CD4-positive, alpha-beta T cell (primary cell): ENCODE measurements around the gene ZFPM1. TPM values are rescaled to one million over a fixed set of nuclear protein-coding genes. Genes with fewer than 3 reads are reported as not detected.

Source experiments
- ATAC-seq: fragments of 200-7000 bp; cut with Tn5 transposase; one replicate; pipeline ENCODE4 v1.10.0; 2022; ENCODE audit warnings: mild to moderate bottlenecking; ENCODE audit not compliant: poor library complexity
- CTCF ChIA-PET: fragments of 350-600 bp; sonication (Branson Sonifier 250); formaldehyde crosslinking; loops from one replicate; lab custom pipeline; 2021; ENCODE audit warnings: antibody characterized with exemption, inconsistent platforms; lab: Charles Lee
- POLR2A ChIA-PET: fragments of 350-600 bp; sonication (Branson Sonifier 250); formaldehyde crosslinking; loops from one replicate; lab custom pipeline; 2021; ENCODE audit warnings: antibody characterized with exemption, inconsistent platforms; lab: Charles Lee
- DNase-seq, 14 experiments: peaks; one replicate each; pipeline ENCODE4 v3.0.0-alpha.2; 2013 to 2020; ENCODE audit warnings: mixed read lengths in 2 of 14
- H3K27ac ChIP-seq, 2 donors: one replicate each; pipeline versions ENCODE4 v1.5.1 to v1.7.0; 2013; ENCODE audit warnings: low read length in 2 of 2, low read depth in 1 of 2, mild to moderate bottlenecking in 1 of 2
- H3K27me3 ChIP-seq, 2 experiments: 1 replicate in 1 of 2; 2 replicates in 1 of 2; pipeline versions ENCODE4 v1.6.1 to v1.7.0; 2013; ENCODE audit warnings: low read length in 2 of 2, control low read depth in 1 of 2, mild to moderate bottlenecking in 1 of 2, moderate library complexity in 1 of 2; ENCODE audit not compliant: insufficient read depth in 2 of 2, control insufficient read depth in 1 of 2
- H3K36me3 ChIP-seq: one replicate; pipeline ENCODE4 v1.6.1; 2013; ENCODE audit warnings: low read length, control low read depth; ENCODE audit not compliant: insufficient read depth
- H3K4me1 ChIP-seq: one replicate; pipeline ENCODE4 v1.6.1; 2013; ENCODE audit warnings: low read length, control low read depth; ENCODE audit not compliant: insufficient read depth
- H3K4me3 ChIP-seq: one replicate; pipeline ENCODE4 v1.5.1; 2013; ENCODE audit warnings: mild to moderate bottlenecking, low read length, moderate library complexity
- H3K9me3 ChIP-seq, 2 experiments: 1 replicate in 1 of 2; 2 replicates in 1 of 2; pipeline versions ENCODE4 v1.6.1 to v1.7.0; 2013; ENCODE audit warnings: low read length in 2 of 2, mild to moderate bottlenecking in 2 of 2, control low read depth in 1 of 2, moderate library complexity in 1 of 2; ENCODE audit not compliant: control insufficient read depth in 1 of 2, insufficient read depth in 1 of 2
- H3K27ac Mint-ChIP-seq: one replicate; pipeline ENCODE4 v1.8.0; 2020; ENCODE audit warnings: mixed read lengths
- H3K27me3 Mint-ChIP-seq: one replicate; pipeline ENCODE4 v1.8.0; 2021; ENCODE audit warnings: mixed read lengths
- H3K36me3 Mint-ChIP-seq: one replicate; pipeline ENCODE4 v1.8.0; 2021; ENCODE audit warnings: low read depth, mixed read lengths
- H3K4me1 Mint-ChIP-seq: one replicate; pipeline ENCODE4 v1.8.0; 2021; ENCODE audit warnings: low read depth, mixed read lengths
- H3K4me3 Mint-ChIP-seq: one replicate; pipeline ENCODE4 v1.8.0; 2020; ENCODE audit warnings: mild to moderate bottlenecking, mixed read lengths
- H3K9me3 Mint-ChIP-seq: one replicate; pipeline ENCODE4 v1.8.0; 2020; ENCODE audit warnings: mixed read lengths
- CTCF ChIP-seq: fragments of 200-600 bp; IDR thresholded peaks from one replicate; pipeline ENCODE4 v1.8.0; 2022; ENCODE audit warnings: antibody characterized with exemption, mild to moderate bottlenecking
- intact Hi-C, 2 experiments: fragments of 100-400 bp; cut with DNase I in 1 of 2; cut with micrococcal nuclease in 1 of 2; formaldehyde crosslinking; loops; one replicate each; pipeline versions ENCODE4 v1.15.1 to v1.9.0; 2023 to 2025; cut with DNase I, micrococcal nuclease
- total RNA-seq, 174 experiments: library from RNA in 2 of 174; stranded (reverse) in 2 of 174; gene quantifications; one replicate each; pipeline ENCODE4 v1.2.3 and lab custom pipeline; 2021 to 2026

Gene ZFPM1
- total RNA-seq, 2 experiments from 2014 or later: 22.8 to 24.2 TPM

GRCh38 chr16:88578446-88579313 lies 125.6 kb downstream of the ZFPM1 start:
- Histone ChIP-seq H3K27ac (no peak overlapping the region), H3K9me3 (no peaks in the 10 kb centered on the region), H3K4me1 (peaks cover 40% of the 10 kb centered on the region), H3K4me3 (no peak overlapping the region), H3K27me3 (no peaks in the 10 kb centered on the region), H3K36me3 (peaks cover 81% of the 10 kb centered on the region)
- peak overlapping the region; percentile 49 for H3K4me3 Mint-ChIP-seq
- DNase-seq: no peak
- H3K27me3 Mint-ChIP-seq: no peaks in the 10 kb centered on the region
- peaks cover 75% of the 10 kb centered on the region for H3K36me3 Mint-ChIP-seq
- H3K4me1 Mint-ChIP-seq: peaks cover 47% of the 10 kb centered on the region
- intact Hi-C loops: loop anchor here in 1 of 2 experiments (10.0 kb wide), 1 partner anchor 126 kb away; the partner anchor contains the start of genes CTU2 and RNF166
- ChIA-PET POLR2A (no interaction called here), CTCF (no interaction called here)
- peak; percentile 52 for ATAC-seq
- TF ChIP-seq CTCF: no peak
- no peaks in the 10 kb centered on the region for H3K9me3 Mint-ChIP-seq
- H3K27ac Mint-ChIP-seq: peak overlapping the region; percentile 69

GRCh38 chr16:88580371-88580770 lies 127.3 kb downstream of the ZFPM1 start:
- H3K27ac Mint-ChIP-seq: peak overlapping the region; percentile 20
- H3K36me3 ChIP-seq: peaks cover 73% of the 10 kb centered on the region
- H3K4me3 ChIP-seq: no peak overlapping the region
- no peaks in the 10 kb centered on the region for H3K9me3 Mint-ChIP-seq
- H3K27me3 ChIP-seq: no peaks in the 10 kb centered on the region
- peaks cover 40% of the 10 kb centered on the region for H3K4me1 ChIP-seq
- intact Hi-C loops: loop anchor here in 1 of 2 experiments (10.0 kb wide), 1 partner anchor 54 kb away; the partner anchor contains the start of gene IL17C
- ChIA-PET POLR2A (no interaction called here), CTCF (no interaction called here)
- no peaks in the 10 kb centered on the region for H3K27me3 Mint-ChIP-seq
- H3K36me3 Mint-ChIP-seq: peaks cover 74% of the 10 kb centered on the region
- H3K9me3 ChIP-seq: no peaks in the 10 kb centered on the region
- no peak for DNase-seq
- peaks cover 52% of the 10 kb centered on the region for H3K4me1 Mint-ChIP-seq
- H3K27ac ChIP-seq: no peak overlapping the region
- H3K4me3 Mint-ChIP-seq: no peak overlapping the region
- ATAC-seq: no peak
- TF ChIP-seq CTCF: no peak

- no peak for TF ChIP-seq CTCF
- H3K36me3 Mint-ChIP-seq: peaks cover 77% of the 10 kb centered on the region
- peak overlapping the region; percentile 20 for H3K27ac Mint-ChIP-seq
- H3K4me1 ChIP-seq: peaks cover 42% of the 10 kb centered on the region
- peaks cover 68% of the 10 kb centered on the region for H3K36me3 ChIP-seq
- H3K4me3 ChIP-seq: no peak overlapping the region
- no peaks in the 10 kb centered on the region for H3K27me3 ChIP-seq
- H3K4me3 Mint-ChIP-seq: no peak overlapping the region
- CTCF ChIA-PET: no interaction called here
- DNase-seq (no peak), ATAC-seq (no peak)
- H3K27ac ChIP-seq: no peak overlapping the region
- POLR2A ChIA-PET: no interaction called here
- peaks cover 56% of the 10 kb centered on the region for H3K4me1 Mint-ChIP-seq
- intact Hi-C loops: loop anchor here in 1 of 2 experiments (10.0 kb wide), 1 partner anchor 54 kb away; the partner anchor contains the start of gene IL17C
- no peaks in the 10 kb centered on the region for H3K27me3 Mint-ChIP-seq
- H3K9me3 ChIP-seq: no peaks in the 10 kb centered on the region
- no peaks in the 10 kb centered on the region for H3K9me3 Mint-ChIP-seq
Observed at GRCh38 chr16:88581033-88581432, 128.0 kb downstream of the ZFPM1 start.
